OCI-LY7 (cell line): ENCODE data around the gene SUPT4H1. TPM values are rescaled to one million over a fixed set of nuclear protein-coding genes. Genes with fewer than 3 reads are reported as not detected.

Experiments
- BruUV-seq: library from RNA; stranded (reverse); fragments of 400-500 nt; replicated peaks from 2 replicates; lab custom pipeline; 2021; lab: Mats Ljungman, UMichigan
- CTCF ChIA-PET: fragments of 300-600 bp; sonication (Branson Sonifier 250); formaldehyde crosslinking; loops from one replicate; lab custom pipeline; 2022; ENCODE audit warnings: antibody characterized with exemption; ENCODE audit not compliant: unreplicated experiment; lab: Charles Lee
- POLR2A ChIA-PET: fragments of 300-600 bp; sonication (Branson Sonifier 250); formaldehyde crosslinking; loops from one replicate; lab custom pipeline; 2022; ENCODE audit warnings: antibody characterized with exemption; lab: Charles Lee
- DNase-seq: peaks from one replicate; pipeline ENCODE4 v3.0.0-alpha.2; 2015; ENCODE audit warnings: low spot score
- H2AFZ ChIP-seq: fragments of 200-600 bp; sonication (generic), shearing (Covaris generic); 2 replicates; pipeline ENCODE4 v1.6.1; 2014; ENCODE audit warnings: mild to moderate bottlenecking, antibody characterized with exemption, low read length, moderate library complexity
- H3K27ac ChIP-seq: fragments of 200-600 bp; sonication (generic); 2 replicates; pipeline ENCODE4 v1.5.1; 2014; ENCODE audit warnings: mixed run types, low read depth, mild to moderate bottlenecking, moderate library complexity, low read length, inconsistent platforms; ENCODE audit not compliant: poor library complexity, severe bottlenecking
- H3K36me3 ChIP-seq: fragments of 200-600 bp; sonication (generic); 2 replicates; pipeline ENCODE4 v1.6.1; 2014; ENCODE audit warnings: mild to moderate bottlenecking, antibody characterized with exemption, low read length, moderate library complexity, mixed read lengths; ENCODE audit not compliant: insufficient read depth
- H3K4me1 ChIP-seq: fragments of 200-600 bp; sonication (generic); 2 replicates; pipeline ENCODE4 v1.5.1; 2014; ENCODE audit warnings: mild to moderate bottlenecking, low read length; ENCODE audit not compliant: insufficient read depth, poor library complexity, severe bottlenecking
- H3K4me2 ChIP-seq: fragments of 200-600 bp; sonication (generic); 2 replicates; pipeline ENCODE4 v1.6.1; 2014; ENCODE audit warnings: mild to moderate bottlenecking, low read length
- H3K4me3 ChIP-seq: fragments of 200-600 bp; sonication (generic); 2 replicates; pipeline ENCODE4 v1.5.1; 2014; ENCODE audit warnings: mild to moderate bottlenecking, low read depth, low read length; ENCODE audit not compliant: poor library complexity, severe bottlenecking
- H3K79me2 ChIP-seq: fragments of 200-600 bp; sonication (generic); 2 replicates; pipeline ENCODE4 v1.6.1; 2016; ENCODE audit warnings: low read depth, mild to moderate bottlenecking, low read length, moderate library complexity, mixed read lengths; ENCODE audit not compliant: insufficient read depth
- H3K9me2 ChIP-seq: fragments of 200-600 bp; sonication (generic); 2 replicates; pipeline ENCODE4 v1.6.1; 2016; ENCODE audit warnings: mild to moderate bottlenecking, low read length, mixed read lengths; ENCODE audit not compliant: insufficient read depth
- H3K9me3 ChIP-seq: fragments of 200-600 bp; sonication (generic); 2 replicates; pipeline ENCODE4 v1.6.1; 2014; ENCODE audit warnings: mild to moderate bottlenecking, mixed run types, low read length, mixed read lengths
- H4K20me1 ChIP-seq: fragments of 200-600 bp; sonication (generic); 2 replicates; pipeline ENCODE4 v1.6.1; 2014; ENCODE audit warnings: mild to moderate bottlenecking, antibody characterized with exemption, low read length, moderate library complexity, mixed read lengths; ENCODE audit not compliant: insufficient read depth
- EZH2phosphoT487 ChIP-seq: fragments of 200-600 bp; sonication (generic); IDR thresholded peaks from 2 replicates; pipeline ENCODE4 v1.6.1; 2018; ENCODE audit warnings: low read depth, borderline replicate concordance, mild to moderate bottlenecking, mixed run types, antibody characterized with exemption, low read length, moderate library complexity, mixed read lengths
- intact Hi-C: fragments of 100-400 bp; cut with micrococcal nuclease; formaldehyde crosslinking; loops from one replicate; pipeline ENCODE4 v1.10.0; 2022; ENCODE audit not compliant: unreplicated experiment
- total RNA-seq, 2 experiments: library from RNA; depleted of rRNA in 1 of 2; stranded (reverse); fragments of >200 nt in 1 of 2; shearing (Covaris generic) in 1 of 2; gene quantifications; 2 replicates each; pipeline ENCODE4 v1.2.3, GENCODE V29; 2014 to 2022
- TF ChIP-seq, protein P1 (sequence below): fragments of 200-600 bp; sonication (generic); conservative IDR thresholded peaks from 2 replicates; pipeline ENCODE4 v1.5.1; 2014; ENCODE audit warnings: mild to moderate bottlenecking, antibody characterized with exemption, low read length, moderate library complexity, mixed read lengths

Gene SUPT4H1
- total RNA-seq, 2 experiments from 2014 or later, result 56.5 to 65.5 TPM

- peak overlapping the region; percentile 48 for H3K27ac ChIP-seq
Measured at GRCh38 chr17:58318627-58319172, 33.3 kb downstream of the SUPT4H1 start.

DNA sequence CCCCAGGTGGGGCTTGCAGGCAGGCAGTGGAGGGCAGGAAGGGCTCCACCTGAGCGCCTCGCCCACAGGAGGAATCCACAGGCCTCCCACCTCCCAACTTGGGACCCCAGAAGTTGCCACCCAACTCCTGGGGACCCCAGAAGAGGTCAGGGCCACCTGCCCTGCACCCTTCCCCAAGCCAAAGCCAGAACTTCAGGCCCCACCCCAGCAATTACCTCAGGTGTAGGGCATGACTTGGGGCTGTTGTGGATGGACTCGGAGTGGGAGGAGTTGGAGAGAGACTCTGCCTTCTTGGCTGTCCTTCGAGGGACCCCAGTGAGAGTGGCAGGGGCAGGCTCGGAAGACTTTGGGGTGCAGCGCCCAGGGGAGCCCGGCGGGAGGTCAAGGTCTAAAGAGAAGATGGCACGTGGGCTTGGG, 33.9 kb downstream of the SUPT4H1 start:
- POLR2A ChIA-PET, result interaction anchor here (0.6 to 2.4 kb wide), 8 partner anchors 8 to 109 kb away, joined by 3 to 29 read pairs (median 10); partner anchors contain the start of genes RNF43 and SUPT4H1
- Histone ChIP-seq H3K9me3 (no peaks in the 10 kb centered on the region), H3K4me3 (no peak overlapping the region), H3K4me2 (peak overlapping the region; percentile 40), H3K36me3 (no peaks in the 10 kb centered on the region), H3K4me1 (peaks cover 15% of the 10 kb centered on the region), H2AFZ (no peak overlapping the region; the same call in 1 of the 2 replicates), H3K9me2 (no peaks in the 10 kb centered on the region), H3K79me2 (no peaks in the 10 kb centered on the region), H4K20me1 (no peaks in the 10 kb centered on the region), H3K27ac (peak overlapping the region; percentile 48)
- no peak for TF ChIP-seq EZH2phosphoT487
- TF ChIP-seq, protein P1, sequence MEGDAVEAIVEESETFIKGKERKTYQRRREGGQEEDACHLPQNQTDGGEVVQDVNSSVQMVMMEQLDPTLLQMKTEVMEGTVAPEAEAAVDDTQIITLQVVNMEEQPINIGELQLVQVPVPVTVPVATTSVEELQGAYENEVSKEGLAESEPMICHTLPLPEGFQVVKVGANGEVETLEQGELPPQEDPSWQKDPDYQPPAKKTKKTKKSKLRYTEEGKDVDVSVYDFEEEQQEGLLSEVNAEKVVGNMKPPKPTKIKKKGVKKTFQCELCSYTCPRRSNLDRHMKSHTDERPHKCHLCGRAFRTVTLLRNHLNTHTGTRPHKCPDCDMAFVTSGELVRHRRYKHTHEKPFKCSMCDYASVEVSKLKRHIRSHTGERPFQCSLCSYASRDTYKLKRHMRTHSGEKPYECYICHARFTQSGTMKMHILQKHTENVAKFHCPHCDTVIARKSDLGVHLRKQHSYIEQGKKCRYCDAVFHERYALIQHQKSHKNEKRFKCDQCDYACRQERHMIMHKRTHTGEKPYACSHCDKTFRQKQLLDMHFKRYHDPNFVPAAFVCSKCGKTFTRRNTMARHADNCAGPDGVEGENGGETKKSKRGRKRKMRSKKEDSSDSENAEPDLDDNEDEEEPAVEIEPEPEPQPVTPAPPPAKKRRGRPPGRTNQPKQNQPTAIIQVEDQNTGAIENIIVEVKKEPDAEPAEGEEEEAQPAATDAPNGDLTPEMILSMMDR, result no peak
- CTCF ChIA-PET, result interaction anchor here (0.8 to 1.6 kb wide), 7 partner anchors 10 to 133 kb away, joined by 3 to 15 read pairs (median 5); partner anchors contain the start of genes RNF43, SUPT4H1 and TSPOAP1
- no peak for DNase-seq
- intact Hi-C loops, result no loop called here
- BruUV-seq, result no TSS peak

More at GRCh38 chr17:58318627-58319172, 33.3 kb downstream of the SUPT4H1 start:
- POLR2A ChIA-PET, result interaction anchor here (1.0 to 2.4 kb wide), 4 partner anchors 8 to 25 kb away, joined by 4 to 29 read pairs (median 10); no protein-coding TSS in a partner anchor
- H3K79me2 ChIP-seq, result no peaks in the 10 kb centered on the region
- intact Hi-C loops, result no loop called here
- H3K4me1 ChIP-seq, result peaks cover 15% of the 10 kb centered on the region
- no TSS peak for BruUV-seq
- CTCF ChIA-PET, result interaction anchor here (1.6 kb wide), 1 partner anchor 9 kb away, joined by 7 read pairs; the partner anchor contains the start of gene TSPOAP1
- no peak for DNase-seq
- H3K9me2 ChIP-seq, result no peaks in the 10 kb centered on the region
- no peaks in the 10 kb centered on the region for H4K20me1 ChIP-seq
- H3K4me2 ChIP-seq, result no peak overlapping the region
- no peaks in the 10 kb centered on the region for H3K36me3 ChIP-seq
- H2AFZ ChIP-seq, result no peak overlapping the region
- no peak for TF ChIP-seq EZH2phosphoT487
- TF ChIP-seq, protein P1, result no peak
- no peak overlapping the region for H3K4me3 ChIP-seq
- no peaks in the 10 kb centered on the region for H3K9me3 ChIP-seq
